H1 (cell line): ENCODE measurements around the gene LINC01488. TPM values are rescaled to one million over a fixed set of nuclear protein-coding genes. Genes with fewer than 3 reads are reported as not detected.

ENCODE experiments used
- CTCF ChIA-PET: fragments of 300-600 bp; sonication (Branson Sonifier 250); formaldehyde crosslinking; loops from one replicate; lab custom pipeline; 2021; ENCODE audit not compliant: partially characterized antibody; lab: Charles Lee
- POLR2A ChIA-PET: fragments of 300-600 bp; sonication (Branson Sonifier 250); formaldehyde crosslinking; loops from one replicate; lab custom pipeline; 2021; ENCODE audit warnings: inconsistent platforms; ENCODE audit not compliant: partially characterized antibody; lab: Charles Lee
- DNase-seq, 2 experiments: peaks; one replicate each; pipeline versions ENCODE4 v3.0.0 to v3.0.0-alpha.2; 2010 to 2022; ENCODE audit warnings: low spot score in 2 of 2, low read depth in 1 of 2, mixed read lengths in 1 of 2
- FAIRE-seq: peaks from 2 replicates; lab custom pipeline; 2011; peaks lifted over from hg19 to GRCh38; lab: Jason Lieb, UNC
- H2AFZ ChIP-seq: 2 replicates; pipeline ENCODE4 v1.8.1; 2012; ENCODE audit warnings: low read length, inconsistent platforms
- H2AK5ac ChIP-seq: 2 replicates; pipeline ENCODE4 v1.6.1; 2013; ENCODE audit warnings: low read depth, low read length
- H2BK120ac ChIP-seq: replicated peaks from 2 replicates; pipeline ENCODE3; 2013; ENCODE audit warnings: low read depth, low read length, inconsistent platforms
- H2BK12ac ChIP-seq: 2 replicates; pipeline ENCODE4 v1.6.1; 2013; ENCODE audit warnings: low read depth, low read length
- H2BK15ac ChIP-seq: 2 replicates; pipeline ENCODE4 v1.6.1; 2013; ENCODE audit warnings: low read length
- H2BK20ac ChIP-seq: 2 replicates; pipeline ENCODE4 v1.6.1; 2013; ENCODE audit warnings: low read length
- H2BK5ac ChIP-seq: 2 replicates; pipeline ENCODE4 v1.6.1; 2013; ENCODE audit warnings: low read depth, low read length
- H3K14ac ChIP-seq: 2 replicates; pipeline ENCODE4 v1.6.1; 2013; ENCODE audit warnings: inconsistent platforms; ENCODE audit not compliant: insufficient read length
- H3K18ac ChIP-seq: 2 replicates; pipeline ENCODE4 v1.6.1; 2013; ENCODE audit warnings: low read length; ENCODE audit errors: extremely low read depth
- H3K23ac ChIP-seq: 2 replicates; pipeline ENCODE4 v1.6.1; 2013; ENCODE audit warnings: inconsistent platforms; ENCODE audit not compliant: insufficient read length
- H3K23me2 ChIP-seq: 2 replicates; pipeline ENCODE4 v1.6.1; 2013; ENCODE audit warnings: low read depth, low read length
- H3K27ac ChIP-seq: 2 replicates; pipeline ENCODE4 v1.6.1; 2011; ENCODE audit warnings: low read depth, low read length, inconsistent platforms
- H3K27me3 ChIP-seq, 4 experiments: replicated peaks in 1 of 4; 1 replicate in 1 of 4; 2 replicates in 3 of 4; pipeline versions ENCODE4 v1.6.1 to v1.8.1; 2011 to 2013; ENCODE audit warnings: low read length in 3 of 4, mild to moderate bottlenecking in 3 of 4, inconsistent platforms in 2 of 4, mixed read lengths in 2 of 4, moderate library complexity in 1 of 4; ENCODE audit not compliant: control insufficient read depth in 3 of 4, insufficient read depth in 3 of 4; ENCODE audit errors: extremely low read depth in 1 of 4
- H3K36me3 ChIP-seq, 4 experiments: 2 replicates each; pipeline versions ENCODE4 v1.6.1 to v1.8.1; 2011 to 2013; ENCODE audit warnings: mild to moderate bottlenecking in 4 of 4, low read length in 3 of 4, moderate library complexity in 2 of 4, control low read depth in 1 of 4, inconsistent platforms in 1 of 4; ENCODE audit not compliant: insufficient read depth in 4 of 4, control insufficient read depth in 2 of 4
- H3K4ac ChIP-seq: replicated peaks from 2 replicates; pipeline ENCODE3; 2013; ENCODE audit warnings: low read length, low read depth, mixed read lengths, inconsistent platforms; ENCODE audit not compliant: insufficient read length
- H3K4me1 ChIP-seq, 4 experiments: replicated peaks in 1 of 4; 1 replicate in 1 of 4; 2 replicates in 3 of 4; pipeline versions ENCODE4 v1.6.1 to v1.8.1; 2011 to 2013; ENCODE audit warnings: low read length in 3 of 4, inconsistent platforms in 2 of 4, mixed read lengths in 1 of 4; ENCODE audit not compliant: insufficient read depth in 4 of 4, control insufficient read depth in 3 of 4
- H3K4me2 ChIP-seq, 2 experiments: 2 replicates each; pipeline versions ENCODE4 v1.6.1 to v1.8.1; 2011 to 2013; ENCODE audit warnings: low read depth in 2 of 2, low read length in 2 of 2, control low read depth in 1 of 2, inconsistent platforms in 1 of 2, mild to moderate bottlenecking in 1 of 2; ENCODE audit not compliant: insufficient read depth in 1 of 2
- H3K4me3 ChIP-seq, 4 experiments: fragments of 200-600, 300-600 bp in 1 of 4; sonication (generic), shearing (Covaris generic), sonication (Bioruptor Twin) in 1 of 4; 2 replicates each; pipeline versions ENCODE4 v1.5.1 to v1.8.1; 2011 to 2016; ENCODE audit warnings: low read length in 4 of 4, low read depth in 3 of 4, control low read depth in 2 of 4, inconsistent platforms in 2 of 4, mild to moderate bottlenecking in 2 of 4, mixed read lengths in 1 of 4, moderate library complexity in 1 of 4; ENCODE audit not compliant: insufficient read depth in 2 of 4; ENCODE audit errors: extremely low read depth in 1 of 4
- H3K56ac ChIP-seq: replicated peaks from 2 replicates; pipeline ENCODE3; 2013; ENCODE audit warnings: low read depth, mild to moderate bottlenecking, mixed read lengths, low read length, inconsistent platforms; ENCODE audit not compliant: insufficient read length
- H3K79me1 ChIP-seq: 2 replicates; pipeline ENCODE4 v1.6.1; 2013; ENCODE audit warnings: low read depth, low read length, control low read depth
- H3K79me2 ChIP-seq, 2 experiments: 2 replicates each; pipeline versions ENCODE4 v1.6.1 to v1.8.1; 2012 to 2013; ENCODE audit warnings: low read length in 2 of 2, mild to moderate bottlenecking in 2 of 2, inconsistent platforms in 1 of 2; ENCODE audit not compliant: insufficient read depth in 2 of 2, control insufficient read depth in 1 of 2
- H3K9ac ChIP-seq, 4 experiments: replicated peaks in 1 of 4; 1 replicate in 1 of 4; 2 replicates in 3 of 4; pipeline versions ENCODE4 v1.6.1 to v1.8.1; 2011 to 2013; ENCODE audit warnings: low read depth in 3 of 4, low read length in 3 of 4, control low read depth in 2 of 4, mild to moderate bottlenecking in 2 of 4, moderate library complexity in 2 of 4, inconsistent platforms in 1 of 4; ENCODE audit errors: extremely low read depth in 1 of 4
- H3K9me3 ChIP-seq, 2 experiments: 2 replicates each; pipeline versions ENCODE4 v1.6.1 to v1.8.1; 2012 to 2013; ENCODE audit warnings: mild to moderate bottlenecking in 2 of 2, moderate library complexity in 2 of 2, control low read depth in 1 of 2, inconsistent platforms in 1 of 2, low read depth in 1 of 2, low read length in 1 of 2, mixed read lengths in 1 of 2; ENCODE audit not compliant: insufficient read depth in 2 of 2
- H4K20me1 ChIP-seq, 2 experiments: replicated peaks in 1 of 2; 2 replicates each; pipeline versions ENCODE3 to v1.8.1; 2011 to 2013; ENCODE audit warnings: inconsistent platforms in 2 of 2, low read length in 2 of 2, mild to moderate bottlenecking in 1 of 2; ENCODE audit not compliant: insufficient read depth in 2 of 2, control insufficient read depth in 1 of 2
- H4K5ac ChIP-seq: 2 replicates; pipeline ENCODE4 v1.6.1; 2013; ENCODE audit warnings: low read length, low read depth, mixed read lengths, inconsistent platforms; ENCODE audit not compliant: insufficient read length
- H4K8ac ChIP-seq: 2 replicates; pipeline ENCODE4 v1.8.0; 2013; ENCODE audit warnings: mild to moderate bottlenecking, moderate library complexity, low read length, inconsistent platforms; ENCODE audit not compliant: insufficient read depth; ENCODE audit errors: extremely low read depth
- H4K91ac ChIP-seq: replicated peaks from 2 replicates; pipeline ENCODE3; 2013; ENCODE audit warnings: low read length, mixed read lengths, inconsistent platforms; ENCODE audit not compliant: insufficient read length
- BACH1 ChIP-seq: IDR thresholded peaks from 2 replicates; pipeline ENCODE4 v1.6.1; 2012; ENCODE audit warnings: low read length, improper control_type of control experiment
- FOSL1 ChIP-seq: IDR thresholded peaks from 2 replicates; pipeline ENCODE4 v1.6.1; 2011; ENCODE audit warnings: mild to moderate bottlenecking, low read depth, low read length, moderate library complexity; ENCODE audit not compliant: insufficient read depth
- JUN ChIP-seq: IDR thresholded peaks from 2 replicates; pipeline ENCODE4 v1.6.1; 2011; ENCODE audit warnings: low read depth, mild to moderate bottlenecking, improper control_type of control experiment, low read length
- JUND ChIP-seq: IDR thresholded peaks from 2 replicates; pipeline ENCODE4 v1.6.1; 2011; ENCODE audit warnings: mild to moderate bottlenecking, improper control_type of control experiment, low read length
- MAFK ChIP-seq: IDR thresholded peaks from 2 replicates; pipeline ENCODE4 v1.6.1; 2012; ENCODE audit warnings: low read depth, mild to moderate bottlenecking, improper control_type of control experiment, low read length
- PHF8 ChIP-seq: fragments of 200-600 bp; sonication (generic); conservative IDR thresholded peaks from 2 replicates; pipeline ENCODE4 v1.7.1; 2012; ENCODE audit warnings: low read depth, mild to moderate bottlenecking, inconsistent platforms, low read length, moderate library complexity
- RXRA ChIP-seq: IDR thresholded peaks from 2 replicates; pipeline ENCODE4 v1.6.1; 2011; ENCODE audit warnings: low read depth, mild to moderate bottlenecking, low read length, moderate library complexity; ENCODE audit not compliant: insufficient read depth
- SP1 ChIP-seq: IDR thresholded peaks from 2 replicates; pipeline ENCODE4 v1.6.1; 2011; ENCODE audit warnings: low read depth, low read length
- TAF1 ChIP-seq: IDR thresholded peaks from 2 replicates; pipeline ENCODE4 v1.6.1; 2011; ENCODE audit warnings: mild to moderate bottlenecking, low read depth, low read length
- WGBS, 2 experiments: shearing (Covaris generic) in 1 of 2; methylation state at CpG; one replicate each; pipeline versions ENCODE4 v1.1.6 to v1.1.7; 2013 to 2015; ENCODE audit warnings: low lambda C conversion rate in 2 of 2, mixed read lengths in 2 of 2, inconsistent platforms in 1 of 2, low coverage in 1 of 2, missing lambda C conversion rate in 1 of 2; ENCODE audit not compliant: insufficient replicate concordance in 2 of 2, insufficient coverage in 1 of 2, insufficient read length in 1 of 2; ENCODE audit errors: extremely low coverage in 1 of 2, missing lambda C conversion rate in 1 of 2; 5-methylcytosine and 5-hydroxymethylcytosine counted together
- polyA plus RNA-seq, 7 experiments: library from polyadenylated mRNA; depleted of rRNA in 3 of 7; stranded (reverse) in 5 of 7; unstranded in 2 of 7; fragments of >200 nt in 5 of 7; fragments of 200-250 nt in 2 of 7; gene quantifications; 1 replicate in 5 of 7; 2 replicates in 1 of 7; 4 replicates in 1 of 7; pipeline versions ENCODE4 v1.2.1 to v1.2.3, GENCODE V29; 2011 to 2013; ENCODE audit warnings: missing spikeins in 2 of 7, mixed read lengths in 2 of 7
- total RNA-seq: library from RNA; stranded (reverse); fragmentation: NEBNext Ultra II Directional; extraction: Animal tissue kit (Norgen Biotek cat#: 25700); gene quantifications from 2 replicates; pipeline ENCODE4 v1.2.1, GENCODE V29; 2021

The LINC01488 gene
- total and polyA plus RNA-seq, 2 of the 8 experiments (the other 6 are each of a cell fraction or from before 2014, with no cell fraction given) = not detected

DNA sequence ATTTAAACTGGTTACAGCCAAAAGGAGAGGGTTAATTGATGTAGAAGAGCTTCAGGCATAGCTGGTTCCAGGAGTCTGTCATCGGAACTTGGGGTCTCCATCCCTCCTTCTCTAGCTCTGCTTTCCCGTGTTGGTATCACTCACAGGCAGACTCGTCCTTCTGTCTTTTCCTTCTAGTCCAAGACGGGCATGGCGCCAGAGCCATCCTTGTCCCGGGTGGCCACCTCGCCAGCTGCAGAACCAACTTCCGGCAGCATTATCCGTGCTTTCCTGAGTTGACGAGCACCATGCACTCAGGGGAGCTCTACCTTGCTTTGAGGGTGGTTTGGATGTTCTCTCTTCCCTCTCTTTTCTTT is 14.7 kb downstream of the LINC01488 start:
- no peak overlapping the region for H2AK5ac ChIP-seq
- 96% methylated on average over 10 of the region's 10 CpGs; no CpG with 5 or more reads in 1 of the 2 experiments for WGBS, 2 experiments
- no peak overlapping the region for H3K23ac ChIP-seq
- no peaks in the 10 kb centered on the region for H3K79me2 ChIP-seq
- no peaks in the 10 kb centered on the region for H3K79me1 ChIP-seq
- TF ChIP-seq JUND = no peak
- no peak for TF ChIP-seq JUN
- TF ChIP-seq MAFK = no peak
- no peak for TF ChIP-seq TAF1
- TF ChIP-seq SP1 = no peak
- no peak for TF ChIP-seq PHF8
- no peak for TF ChIP-seq FOSL1
- no peak for TF ChIP-seq RXRA
- no peak for TF ChIP-seq BACH1
- no peak overlapping the region for H3K4me3 ChIP-seq
- H4K91ac ChIP-seq = no peak overlapping the region
- no peak overlapping the region for H4K8ac ChIP-seq
- H2BK15ac ChIP-seq = no peak overlapping the region
- no peak overlapping the region for H2BK5ac ChIP-seq
- H4K20me1 ChIP-seq = no peaks in the 10 kb centered on the region
- no peak overlapping the region for H3K14ac ChIP-seq
- H3K23me2 ChIP-seq = peaks cover under 1% of the 10 kb centered on the region; the same call in 1 of the 2 replicates
- H2BK120ac ChIP-seq = no peak overlapping the region
- no peaks in the 10 kb centered on the region for H3K9me3 ChIP-seq
- peaks cover 0 to 3% (median under 1%) of the 10 kb centered on the region in 4 experiments; a peak in 1 of 7 replicates for H3K4me1 ChIP-seq
- H4K5ac ChIP-seq = no peak overlapping the region
- H3K18ac ChIP-seq = no peak overlapping the region
- no peak overlapping the region for H2BK20ac ChIP-seq
- H3K4ac ChIP-seq = no peak overlapping the region
- ChIA-PET POLR2A (no interaction called here), CTCF (interaction anchor here (0.9 to 1.3 kb wide), 2 partner anchors 42 to 92 kb away, joined by 3 to 4 read pairs; no protein-coding TSS in a partner anchor)
- H3K56ac ChIP-seq = no peak overlapping the region
- H3K9ac ChIP-seq = no peak overlapping the region
- no peak overlapping the region for H2AFZ ChIP-seq
- no peak overlapping the region for H2BK12ac ChIP-seq
- no peak overlapping the region for H3K27ac ChIP-seq
- H3K27me3 ChIP-seq = no peaks in the 10 kb centered on the region; a peak in 1 of 7 replicates
- no peak overlapping the region for H3K4me2 ChIP-seq
- no peaks in the 10 kb centered on the region for H3K36me3 ChIP-seq
- DNase-seq (no peak), FAIRE-seq (no peak)
